GM18867 (cell line): ENCODE results near the gene MLST8.

Experiments
- ATAC-seq: cut with Tn5 transposase; IDR thresholded peaks from one replicate; pipeline ENCODE4 v1.9.1; 2021; ENCODE audit warnings: mild to moderate bottlenecking, moderate library complexity; ENCODE audit not compliant: unreplicated experiment

Gene MLST8, protein sequence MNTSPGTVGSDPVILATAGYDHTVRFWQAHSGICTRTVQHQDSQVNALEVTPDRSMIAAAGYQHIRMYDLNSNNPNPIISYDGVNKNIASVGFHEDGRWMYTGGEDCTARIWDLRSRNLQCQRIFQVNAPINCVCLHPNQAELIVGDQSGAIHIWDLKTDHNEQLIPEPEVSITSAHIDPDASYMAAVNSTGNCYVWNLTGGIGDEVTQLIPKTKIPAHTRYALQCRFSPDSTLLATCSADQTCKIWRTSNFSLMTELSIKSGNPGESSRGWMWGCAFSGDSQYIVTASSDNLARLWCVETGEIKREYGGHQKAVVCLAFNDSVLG

DNA sequence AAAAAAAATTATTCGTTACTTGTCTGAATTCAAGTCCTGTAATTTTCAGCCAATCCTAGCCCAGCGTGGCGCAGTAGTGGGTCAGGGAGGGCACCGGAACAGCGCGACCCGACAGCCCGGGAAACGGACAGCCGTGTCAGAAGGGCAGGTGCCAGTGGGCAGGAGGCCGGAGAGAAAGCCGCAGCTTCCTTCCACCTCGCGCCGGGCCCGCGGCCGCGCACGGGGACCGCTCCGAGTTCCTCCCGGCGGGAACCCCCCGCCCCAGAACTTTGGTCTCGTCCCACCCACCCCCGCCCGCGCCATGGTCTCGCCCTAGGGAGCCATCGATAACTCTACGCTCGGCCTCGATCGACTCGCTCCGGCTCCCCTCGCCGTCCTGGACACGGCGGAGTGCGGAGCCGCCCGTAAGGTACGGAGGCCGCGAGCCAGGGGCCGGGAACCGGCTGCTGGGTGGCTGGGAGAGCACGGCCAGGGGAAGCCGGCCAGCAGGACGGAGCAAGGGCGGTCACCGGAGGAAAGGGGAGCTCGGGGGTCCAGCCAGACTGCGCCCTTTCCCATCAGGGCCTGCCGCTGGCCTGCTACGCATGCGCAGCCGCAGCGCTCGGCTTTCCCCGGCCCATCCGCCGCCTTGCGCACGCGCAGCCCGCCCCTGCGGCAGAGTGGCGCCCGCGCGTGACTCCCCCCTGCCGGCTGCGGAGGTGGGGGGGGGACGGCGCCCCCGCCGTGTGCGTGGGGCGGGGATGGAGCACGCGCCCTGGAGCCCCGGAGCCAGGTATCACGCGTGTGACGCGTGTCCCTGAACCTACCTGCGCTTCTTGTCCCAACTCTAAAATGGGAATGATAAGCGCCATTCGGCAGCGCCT, at the start of gene MLST8:
MLST8 (plus strand) TSS at position 351 of the 863 bp plus-strand sequence. CDS start 632 bp downstream, outside the sequence.
- ATAC-seq = peak; percentile 81

DNA sequence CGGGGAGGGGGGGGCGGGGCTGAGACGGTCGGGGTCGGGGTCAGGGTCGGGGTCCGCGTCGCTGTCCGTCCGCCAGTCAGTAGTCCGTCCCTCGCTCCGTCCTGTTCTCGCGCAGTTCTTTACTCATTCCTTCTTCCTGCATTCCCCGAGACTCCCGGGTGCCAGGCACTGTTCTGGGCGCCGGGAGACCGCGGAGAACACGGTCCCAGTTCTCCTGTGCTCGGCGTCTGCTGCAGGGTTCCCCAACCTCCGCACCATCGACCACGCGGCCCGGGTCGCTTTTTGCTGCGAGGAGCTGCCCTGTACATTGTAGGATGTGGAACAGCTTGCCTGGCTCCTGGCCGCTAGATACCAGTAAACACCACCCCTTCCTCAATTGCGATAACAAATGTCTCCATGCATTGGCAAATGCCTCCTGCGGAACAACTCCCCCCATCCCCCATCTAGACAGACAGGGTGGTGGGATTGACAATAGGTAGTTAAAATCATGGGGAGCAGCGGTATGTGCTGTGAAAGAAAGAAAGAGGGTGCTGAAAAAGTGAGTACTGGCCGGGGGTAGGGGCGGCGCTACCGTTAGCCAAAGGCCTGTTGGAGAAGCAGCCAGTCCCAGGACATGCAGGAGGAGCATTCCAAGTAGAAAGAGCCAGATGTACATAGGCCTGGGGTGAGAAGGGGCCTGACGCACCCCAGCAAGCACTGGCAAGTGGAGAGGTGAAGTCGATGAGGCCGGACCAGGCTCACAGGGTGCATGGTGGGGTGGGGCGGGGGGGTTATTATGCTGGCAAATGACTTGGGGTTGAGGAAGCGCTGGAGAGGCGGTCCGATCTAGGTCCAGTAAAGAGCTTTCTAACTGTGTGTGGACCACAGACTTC, 49.0 kb upstream of the MLST8 start:
- no peak for ATAC-seq

DNA sequence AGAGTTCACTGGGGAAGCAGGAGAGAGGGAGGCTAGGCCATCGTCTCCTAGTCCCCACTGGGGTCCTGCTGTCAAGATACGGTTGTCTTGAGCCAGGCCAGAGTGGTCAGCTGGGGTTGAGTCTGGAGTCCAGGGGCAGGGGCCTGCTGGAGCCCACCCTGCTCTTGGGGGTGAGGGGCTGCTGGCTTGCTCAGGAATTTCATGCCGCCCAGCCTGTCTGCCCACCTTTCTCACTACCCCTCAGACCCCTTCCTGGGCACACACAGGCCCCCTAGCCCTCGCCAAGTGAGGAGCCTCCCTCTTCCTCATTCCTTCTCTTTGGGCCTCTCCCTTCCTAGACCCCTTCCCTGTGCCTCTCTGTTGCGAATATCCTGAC, 48.4 kb upstream of the MLST8 start:
- no peak for ATAC-seq

DNA sequence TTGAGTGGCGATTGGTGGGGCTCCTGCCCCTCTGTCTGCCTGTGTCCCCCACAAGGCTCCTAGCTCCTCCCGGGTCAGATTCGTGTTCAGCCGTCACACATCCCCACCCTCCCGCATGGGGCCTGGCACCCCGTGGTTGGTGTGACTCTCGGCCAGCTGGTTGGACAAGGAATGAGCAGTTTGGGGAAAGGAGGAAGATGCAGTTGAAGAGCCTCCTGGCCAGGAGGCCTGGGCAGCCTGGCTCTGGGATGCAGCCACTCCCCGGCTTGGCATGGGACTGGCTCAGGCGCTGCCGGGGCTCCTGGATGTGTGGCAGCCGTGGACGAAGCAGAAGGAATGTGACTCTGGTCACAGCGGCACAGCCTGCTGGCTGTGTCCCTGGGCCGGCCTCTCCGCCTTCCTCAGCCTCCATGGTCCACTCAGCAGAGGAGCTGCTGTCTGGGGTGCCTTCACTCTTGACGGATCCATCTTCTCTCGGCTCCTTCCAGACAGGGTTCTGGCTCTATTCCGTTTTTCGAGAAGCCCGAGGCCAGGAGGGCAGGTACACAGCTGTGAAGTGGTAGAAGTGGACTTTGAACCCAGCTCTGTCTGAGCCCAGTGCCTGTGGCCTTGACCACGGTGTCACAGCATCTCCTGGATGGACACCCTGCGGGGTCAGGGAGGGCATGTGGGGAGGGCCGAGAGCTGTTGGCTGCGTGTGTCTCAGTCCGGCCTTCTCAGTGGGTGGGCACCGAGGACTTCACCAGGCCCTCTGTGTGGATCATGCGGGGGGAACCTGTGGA, 47.6 kb upstream of the MLST8 start:
- no peak for ATAC-seq

DNA sequence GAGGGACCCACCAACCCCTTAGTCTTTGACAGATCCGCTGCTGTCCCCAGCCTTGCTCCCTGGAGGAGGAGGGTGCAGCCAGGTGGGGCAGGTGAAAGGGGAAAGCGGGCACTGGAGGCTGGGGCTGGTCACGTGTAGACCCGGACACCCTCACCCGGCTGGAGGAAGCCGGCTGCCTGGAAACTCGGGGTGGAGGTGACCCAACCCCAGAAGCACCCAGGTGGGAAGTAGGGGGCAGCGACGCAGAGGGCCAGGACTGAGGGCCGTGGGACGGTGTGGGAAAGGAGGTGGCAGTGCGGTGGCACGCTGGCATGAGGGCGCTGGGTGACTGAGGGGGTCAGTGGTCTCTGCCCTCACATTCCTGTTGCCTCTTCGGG, 47.0 kb upstream of the MLST8 start:
- no peak for ATAC-seq

DNA sequence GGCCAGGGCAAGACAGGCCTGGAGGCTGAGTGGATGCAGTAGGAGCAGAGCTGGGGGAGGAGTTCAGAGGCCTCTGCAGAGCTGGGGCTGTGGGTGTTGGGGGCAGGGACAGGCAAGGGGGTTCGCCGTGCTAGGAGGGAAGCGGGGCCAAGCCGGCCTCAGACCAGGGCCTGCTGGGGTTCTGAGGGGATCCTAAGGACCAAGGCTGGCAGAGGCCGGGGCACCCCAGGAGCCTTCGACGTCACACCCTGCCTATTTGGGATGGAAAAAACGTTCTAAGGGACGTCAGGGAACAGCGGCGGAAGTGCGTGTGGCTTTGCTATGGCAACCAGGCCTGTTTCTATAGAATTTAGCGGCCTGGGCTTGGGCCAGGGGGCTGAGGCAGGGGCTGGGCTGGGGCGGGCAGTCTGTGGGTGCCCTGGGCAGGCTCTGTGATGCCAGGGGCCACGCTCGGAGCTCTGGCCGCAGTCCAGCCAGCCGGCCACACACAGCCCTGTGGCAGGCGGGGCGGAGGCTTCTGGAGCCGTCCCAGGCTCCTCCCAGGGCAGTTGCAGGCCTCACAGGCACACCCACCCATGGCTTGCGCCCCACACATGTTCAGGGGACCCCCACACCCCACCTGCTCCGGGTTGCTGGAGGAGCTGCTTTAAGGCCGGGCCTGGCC, 45.9 kb upstream of the MLST8 start:
- no peak for ATAC-seq

DNA sequence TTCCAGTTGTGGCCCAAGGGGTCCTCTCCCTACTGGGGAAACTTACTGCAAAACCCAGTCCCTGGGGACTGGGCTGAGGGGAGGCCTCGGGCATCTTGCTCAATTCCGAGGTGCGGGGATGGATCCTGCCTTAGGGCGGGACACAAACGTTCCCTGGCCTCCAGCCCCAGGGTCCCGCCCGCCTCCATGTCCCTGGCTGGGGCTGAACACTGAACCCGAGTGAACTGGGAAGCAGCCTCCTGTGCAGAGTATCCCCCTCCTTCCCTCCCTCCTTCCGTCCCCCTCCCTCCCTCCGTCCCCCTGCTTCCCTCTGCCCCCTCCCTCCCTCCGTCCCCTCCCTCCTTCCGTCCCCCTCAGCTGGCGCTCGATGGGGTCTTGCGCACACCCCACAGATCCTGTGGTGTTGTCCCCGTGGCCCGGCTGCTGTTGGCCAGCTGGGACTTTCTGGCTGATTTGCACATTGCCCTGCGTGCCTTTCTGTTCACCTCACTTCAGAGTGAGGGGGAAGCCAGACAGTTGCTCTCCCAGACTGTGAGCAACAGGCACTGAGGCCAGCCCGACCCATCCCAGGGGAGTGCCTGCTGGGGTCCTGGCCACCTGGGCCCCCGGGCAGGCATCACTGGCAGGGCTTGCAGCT, 44.2 kb upstream of the MLST8 start:
- ATAC-seq = no peak

DNA sequence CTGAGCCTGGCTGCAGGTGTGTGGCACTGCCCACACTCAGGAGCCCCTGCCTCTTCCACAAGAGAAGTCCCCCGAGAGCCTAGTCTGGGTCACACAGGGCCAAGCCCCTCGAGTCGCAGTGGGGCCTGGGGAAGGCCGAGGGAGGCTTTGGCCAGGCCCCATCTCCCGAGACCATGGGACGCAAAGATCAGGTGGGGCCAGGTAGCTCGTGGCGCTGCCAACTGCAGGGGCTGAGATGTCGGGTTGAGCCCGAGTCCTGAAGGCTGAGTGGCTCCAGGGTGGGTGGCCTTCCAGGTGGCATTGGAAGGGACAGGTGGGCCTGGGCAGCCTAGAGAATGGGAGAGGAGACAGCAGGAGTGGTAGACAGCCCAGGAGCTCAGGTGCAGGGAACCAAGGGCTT, 43.3 kb upstream of the MLST8 start:
- no peak for ATAC-seq

DNA sequence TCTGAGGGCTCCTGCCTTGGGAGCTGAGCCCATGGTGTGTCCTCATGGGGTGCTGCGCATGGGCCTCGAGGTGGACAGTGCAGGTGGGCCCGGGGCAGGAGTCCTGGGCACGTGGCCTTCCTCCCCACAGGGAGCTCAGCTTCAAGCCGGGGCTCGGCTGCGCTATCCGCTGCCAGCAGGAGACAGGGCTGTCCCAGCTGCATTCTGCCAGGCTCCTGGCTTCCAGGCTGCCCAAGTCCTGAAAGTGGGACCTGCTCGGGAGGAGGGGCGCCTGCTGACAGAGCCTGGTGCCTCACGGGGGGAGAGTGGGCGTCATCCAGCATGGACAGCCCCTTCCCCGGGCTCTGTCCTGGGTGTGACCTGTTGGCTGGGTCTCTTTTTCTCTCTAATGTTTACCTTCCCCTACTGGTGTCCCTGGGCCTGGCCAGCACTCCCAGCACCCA, 42.6 kb upstream of the MLST8 start:
- ATAC-seq = no peak

DNA sequence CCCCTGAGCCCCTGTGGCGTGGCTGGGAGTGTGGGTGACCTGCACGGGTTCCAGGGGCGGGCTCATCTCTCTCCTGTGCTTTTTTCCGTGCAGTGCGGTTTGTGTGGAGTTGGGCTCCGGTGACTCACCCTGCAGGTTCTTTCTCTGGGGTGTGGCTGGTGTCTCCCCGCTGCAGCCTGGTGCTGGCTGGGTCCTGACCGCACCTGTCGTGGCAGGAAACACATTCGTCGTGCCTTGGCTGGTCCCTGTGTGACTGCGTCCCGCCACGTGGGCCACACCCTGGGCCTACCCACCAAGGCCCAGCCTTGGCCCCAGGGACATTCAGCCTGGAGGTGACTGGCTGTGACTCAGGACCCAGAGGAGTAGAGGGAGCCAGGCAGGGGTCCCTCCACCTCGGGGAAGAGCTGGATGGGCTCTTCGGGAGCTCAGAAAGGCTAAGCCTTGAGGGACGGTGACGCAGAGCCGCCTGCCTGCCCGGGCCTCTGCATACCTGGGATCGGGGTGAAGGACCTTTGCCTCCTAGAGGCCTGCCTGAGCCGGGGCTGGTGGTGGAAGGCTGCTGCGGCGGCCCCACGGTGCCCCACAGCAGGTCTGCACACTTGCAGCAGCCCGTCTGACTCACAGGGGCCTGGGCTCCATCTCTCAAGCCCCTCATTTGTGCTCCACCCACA, 41.9 kb upstream of the MLST8 start:
- no peak for ATAC-seq

DNA sequence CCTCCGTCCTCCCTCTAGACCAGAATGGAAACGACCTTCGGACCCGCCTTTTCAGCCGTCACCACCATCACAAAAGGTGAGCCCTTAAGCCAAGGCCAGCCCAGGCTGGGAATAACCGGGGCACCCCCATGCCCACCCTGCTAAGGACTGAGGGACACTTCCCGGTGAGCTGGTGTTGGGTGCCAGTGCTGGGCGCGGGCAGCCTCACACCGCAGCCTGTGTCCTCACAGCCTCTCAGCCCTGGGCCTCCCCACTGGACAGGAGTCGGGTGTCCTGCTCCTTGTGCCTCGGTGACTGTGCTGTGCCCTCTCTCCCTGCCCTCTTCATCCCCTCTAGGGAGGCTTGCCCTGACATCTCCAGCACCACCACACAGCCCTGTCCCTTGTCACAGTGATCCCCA, 39.4 kb upstream of the MLST8 start:
- no peak for ATAC-seq

DNA sequence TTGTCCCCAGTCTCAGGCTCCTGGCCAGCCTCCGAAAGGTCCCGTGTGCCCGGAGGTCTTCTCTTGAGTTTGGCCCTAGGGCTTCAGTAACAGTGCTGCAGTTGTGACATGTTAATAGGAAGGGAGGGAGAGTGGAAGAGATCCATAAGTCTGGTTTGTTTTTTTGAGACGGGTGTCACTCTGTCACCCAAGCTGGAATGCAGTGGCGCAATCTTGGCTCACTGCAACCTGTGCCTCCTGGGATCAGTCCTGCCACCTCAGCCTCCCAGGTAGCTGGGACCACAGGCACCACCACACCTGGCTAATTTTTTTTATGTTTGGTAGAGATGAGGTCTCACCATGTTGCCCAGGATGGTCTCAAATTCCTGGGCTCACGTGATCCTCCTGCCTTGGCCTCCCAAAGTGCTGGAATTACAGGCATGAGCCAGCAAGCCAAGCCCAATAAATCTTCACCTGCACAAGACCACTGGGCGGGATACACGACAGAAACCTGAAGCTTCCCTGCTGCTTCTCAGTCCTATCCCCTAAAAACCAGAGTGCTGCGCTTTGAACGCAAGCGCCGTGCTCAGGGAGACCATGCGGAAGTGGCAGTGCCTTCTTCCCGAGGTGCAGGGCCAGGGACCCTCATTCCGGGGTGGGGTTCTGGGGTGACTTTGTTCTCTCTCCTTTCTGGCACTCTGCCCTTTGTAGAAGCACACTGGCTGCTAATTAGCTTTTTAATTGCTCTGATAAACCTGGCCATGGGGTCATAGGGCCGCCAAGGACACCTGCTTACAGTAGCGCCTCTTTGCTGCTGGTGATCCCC, 38.8 kb upstream of the MLST8 start:
- ATAC-seq = no peak

DNA sequence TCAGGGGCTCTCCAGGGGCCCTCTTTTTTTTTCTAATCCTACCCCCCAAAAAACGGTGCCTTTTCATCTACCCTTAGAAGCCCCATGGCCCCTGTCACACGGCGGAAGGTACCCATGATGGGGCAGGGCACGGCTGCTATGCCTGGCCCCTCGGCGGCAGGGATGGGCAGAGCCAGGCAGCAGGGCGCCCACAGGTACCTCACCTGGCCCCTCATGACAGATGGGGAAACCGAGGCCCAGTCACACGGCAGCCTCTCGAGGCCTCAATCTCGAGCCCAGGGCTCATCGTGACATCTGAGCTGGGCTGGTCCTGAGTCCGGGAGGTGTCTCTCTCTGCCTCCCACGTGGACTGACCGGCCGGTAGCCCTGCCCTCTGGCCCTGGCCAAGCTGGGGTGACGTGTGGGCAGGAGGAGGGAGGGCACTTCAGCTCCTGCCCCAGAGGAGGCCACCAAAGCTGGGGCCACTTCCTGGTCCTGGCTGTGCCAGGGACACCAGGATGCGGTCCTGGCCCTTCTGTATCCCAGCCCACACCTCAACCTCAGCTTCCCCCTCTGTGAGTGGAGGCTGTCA, 38.1 kb upstream of the MLST8 start:
- ATAC-seq = no peak

DNA sequence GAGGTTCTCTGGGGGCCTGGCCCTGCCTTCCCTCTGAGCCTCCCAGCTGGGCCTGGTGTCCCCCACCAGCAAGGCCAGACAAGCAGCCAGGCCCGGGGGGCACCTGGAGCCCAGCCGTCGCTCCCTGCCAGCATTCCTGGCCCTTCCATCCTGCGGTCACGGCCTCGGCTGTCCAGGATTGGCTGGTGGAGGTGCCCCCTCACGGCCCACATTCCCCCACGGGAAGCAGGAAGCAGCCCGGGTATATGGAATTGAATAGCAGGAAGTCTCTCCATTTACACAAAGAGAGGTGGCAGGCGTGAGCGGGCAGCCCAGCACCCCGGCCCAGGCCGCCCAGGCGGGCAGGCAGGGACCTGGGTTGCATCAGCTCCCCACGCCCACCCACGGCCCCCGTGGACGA, 35.2 kb upstream of the MLST8 start:
- no peak for ATAC-seq

DNA sequence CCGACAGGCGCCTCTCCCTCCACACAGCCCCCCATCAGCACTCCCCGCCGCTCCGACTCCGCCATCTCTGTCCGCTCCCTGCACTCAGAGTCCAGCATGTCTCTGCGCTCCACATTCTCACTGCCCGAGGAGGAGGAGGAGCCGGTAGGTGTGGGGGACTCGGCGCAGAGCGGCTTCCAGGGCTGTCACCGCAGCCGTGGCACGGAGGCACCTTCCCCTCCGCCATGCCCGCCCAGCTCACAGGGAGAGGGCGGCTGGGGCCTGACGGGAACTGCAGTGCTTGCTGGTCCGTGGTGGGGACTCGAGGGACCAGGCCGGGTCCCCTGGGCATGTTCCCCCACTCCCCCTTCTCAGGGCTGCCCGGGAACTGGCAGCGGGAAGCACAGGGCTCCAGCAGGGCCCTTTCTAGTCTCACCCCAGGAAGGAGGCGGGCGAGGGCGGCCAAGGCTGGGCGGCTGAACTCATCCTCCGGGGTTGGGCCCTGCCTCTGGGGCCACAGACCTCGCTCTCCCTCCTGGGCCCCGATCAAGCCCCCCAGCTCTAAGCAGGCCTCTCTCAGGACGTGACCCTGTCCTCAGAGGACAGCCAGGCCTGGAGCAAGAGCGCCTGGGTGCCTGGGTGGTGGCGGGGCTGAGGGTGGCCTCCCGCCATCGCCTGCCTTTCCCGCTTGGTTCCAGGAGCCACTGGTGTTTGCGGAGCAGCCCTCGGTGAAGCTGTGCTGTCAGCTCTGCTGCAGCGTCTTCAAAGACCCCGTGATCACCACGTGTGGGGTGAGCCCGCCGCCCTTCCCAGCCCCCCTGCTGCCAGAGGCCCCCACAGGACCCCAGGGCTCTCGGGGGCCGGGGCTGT, 34.4 kb upstream of the MLST8 start:
- no peak for ATAC-seq

DNA sequence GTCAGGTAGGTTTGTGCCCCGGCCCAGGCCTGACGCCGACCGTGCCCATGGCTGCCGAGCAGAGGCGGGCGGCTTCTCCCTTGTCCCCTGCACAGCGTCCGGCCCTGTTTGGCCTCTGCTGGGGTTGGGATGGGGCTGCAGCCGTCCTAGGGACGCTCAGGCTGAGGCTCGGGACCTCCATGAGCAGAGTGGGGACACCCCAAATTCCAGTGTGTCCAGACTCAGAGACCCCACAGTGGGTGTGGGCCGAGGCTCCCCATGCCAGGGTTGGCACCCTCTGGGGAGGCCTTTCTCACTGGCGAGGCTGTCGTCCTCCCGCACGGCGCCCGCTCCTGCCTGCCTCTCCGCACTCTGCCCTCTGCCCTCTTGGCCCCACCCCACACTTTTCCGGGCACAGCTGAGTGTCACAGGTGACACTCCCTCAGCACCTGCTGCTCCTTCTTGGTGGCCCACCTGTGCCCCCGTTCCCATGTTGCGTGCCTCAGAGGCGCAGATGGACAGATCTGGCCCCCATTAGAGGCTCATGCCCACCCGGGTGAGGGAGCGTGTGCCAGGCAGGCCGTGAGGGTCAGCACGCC, 33.6 kb upstream of the MLST8 start:
- ATAC-seq = no peak
